Esophagus squamous epithelium (tissue), 4 donors: ENCODE data around the gene PTPN14.

Experiments
- CTCF ChIP-seq, 6 experiments: fragments of 450-650 bp in 4 of 6; fragments of 200-600 bp in 2 of 6; sonication (generic) in 2 of 6; IDR thresholded peaks; one replicate each; pipeline ENCODE4 v1.5.1; 2016 to 2019; ENCODE audit warnings: antibody characterized with exemption in 6 of 6, mild to moderate bottlenecking in 4 of 6, moderate library complexity in 4 of 6
- POLR2A ChIP-seq, 4 donors: fragments of 450-650 bp; IDR thresholded peaks; one replicate each; pipeline ENCODE4 v1.6.1; 2017; ENCODE audit warnings: antibody characterized with exemption in 4 of 4, mild to moderate bottlenecking in 4 of 4, moderate library complexity in 3 of 4

GRCh38 chr1:214441119-214441518 is 110.3 kb downstream of the PTPN14 start:
- TF ChIP-seq CTCF (IDR thresholded peaks at IDR 0.05) (no peak), POLR2A (IDR thresholded peaks at IDR 0.05) (no peak)
